Esophagus squamous epithelium (tissue), 5 donors: ENCODE results near the gene SHISAL1. TPM values are rescaled to one million over a fixed set of nuclear protein-coding genes. Genes with fewer than 3 reads are reported as not detected.

ENCODE experiments used
- DNase-seq: peaks from one replicate; lab custom pipeline; 2025; lab: John Stamatoyannopoulos, UW
- H3K27ac ChIP-seq, 4 donors: fragments of 200-600 bp; sonication (generic); one replicate each; pipeline ENCODE4 v1.5.1; 2016 to 2019; ENCODE audit warnings: mild to moderate bottlenecking in 1 of 4
- H3K27me3 ChIP-seq, 4 donors: fragments of 200-600 bp; sonication (generic); 1 replicate in 3 of 4; 2 replicates in 1 of 4; pipeline versions ENCODE4 v1.5.1 to v1.6.0; 2017 to 2021; ENCODE audit warnings: antibody characterized with exemption in 1 of 4
- H3K36me3 ChIP-seq, 3 donors: fragments of 200-600 bp; sonication (generic); one replicate each; pipeline ENCODE4 v1.5.1; 2016 to 2019
- H3K4me1 ChIP-seq, 3 donors: fragments of 200-600 bp; sonication (generic); one replicate each; pipeline ENCODE4 v1.5.1; 2017 to 2019
- H3K4me3 ChIP-seq, 4 donors: fragments of 200-600 bp; sonication (generic); 1 replicate in 3 of 4; 2 replicates in 1 of 4; pipeline ENCODE4 v1.5.1; 2016 to 2019; ENCODE audit warnings: mild to moderate bottlenecking in 2 of 4, moderate library complexity in 1 of 4
- H3K9me3 ChIP-seq, 3 donors: fragments of 200-600 bp; sonication (generic); one replicate each; pipeline ENCODE4 v1.5.1; 2016 to 2019
- CTCF ChIP-seq, 6 experiments: fragments of 450-650 bp in 4 of 6; fragments of 200-600 bp in 2 of 6; sonication (generic) in 2 of 6; IDR thresholded peaks; one replicate each; pipeline ENCODE4 v1.5.1; 2016 to 2019; ENCODE audit warnings: antibody characterized with exemption in 6 of 6, mild to moderate bottlenecking in 4 of 6, moderate library complexity in 4 of 6
- POLR2A ChIP-seq, 4 donors: fragments of 450-650 bp; IDR thresholded peaks; one replicate each; pipeline ENCODE4 v1.6.1; 2017; ENCODE audit warnings: antibody characterized with exemption in 4 of 4, mild to moderate bottlenecking in 4 of 4, moderate library complexity in 3 of 4
- WGBS, 2 donors: methylation state at CpG; one replicate each; pipeline ENCODE4 v1.1.5; 2018; 5-methylcytosine and 5-hydroxymethylcytosine counted together
- intact Hi-C: fragments of 100-400 bp; cut with DNase I; formaldehyde crosslinking; loops from one replicate; pipeline ENCODE4 v1.15.0; 2022
- total RNA-seq, 4 donors: library from RNA; depleted of rRNA; stranded (reverse); fragments of >200 nt; gene quantifications; one replicate each; pipeline ENCODE4 v1.1.0, GENCODE V29; 2016
- donor health status: DM: yes; HTN: yes; CAD: no.

Gene SHISAL1
- total RNA-seq, 4 donors from 2014 or later = 0.08 to 1.3 (median 0.31) TPM

GRCh38 chr22:44314425-44315067, 1.8 kb upstream of the SHISAL1 start:
- intact Hi-C loops = no loop called here
- H3K9me3 ChIP-seq = no peaks in the 10 kb centered on the region
- no peak overlapping the region for H3K4me3 ChIP-seq
- H3K36me3 ChIP-seq = no peaks in the 10 kb centered on the region
- no peak for DNase-seq
- WGBS, 2 donors = 83 to 88% methylated on average over 9 to 16 of the region's 17 CpGs
- TF ChIP-seq POLR2A (IDR thresholded peaks at IDR 0.05) = no peak
- peaks cover 0 to 100% (median 0%) of the 10 kb centered on the region in 4 donors for H3K27me3 ChIP-seq
- peaks cover 0 to 37% (median 30%) of the 10 kb centered on the region in 3 donors for H3K4me1 ChIP-seq
- no peak overlapping the region for H3K27ac ChIP-seq

- intact Hi-C loops = no loop called here
- no peak for DNase-seq
- WGBS, 2 donors = 84% methylated on average over 4 of the region's 16 CpGs; no CpG with 5 or more reads in 1 of the 2 donors
Measured at GRCh38 chr22:44313385-44314006, 745 bp upstream of the SHISAL1 start.

GRCh38 chr22:44311855-44312170, 938 bp downstream of the SHISAL1 start:
- peak overlapping the region in 2 of 4 donors; percentile 54 to 58 for H3K27ac ChIP-seq
- TF ChIP-seq POLR2A (IDR thresholded peaks at IDR 0.05) (no peak), CTCF (IDR thresholded peaks at IDR 0.05) (no peak)
- peaks cover 7 to 51% (median 49%) of the 10 kb centered on the region in 3 donors for H3K4me1 ChIP-seq
- no peak overlapping the region for H3K4me3 ChIP-seq
- no peaks in the 10 kb centered on the region for H3K36me3 ChIP-seq
- H3K27me3 ChIP-seq = peaks cover 0 to 97% (median 0%) of the 10 kb centered on the region in 4 donors
- DNase-seq = no peak
- no peaks in the 10 kb centered on the region for H3K9me3 ChIP-seq
- intact Hi-C loops = no loop called here
- 8 to 20% methylated on average over 3 of the region's 3 CpGs for WGBS, 2 donors

More at GRCh38 chr22:44313385-44314006, 745 bp upstream of the SHISAL1 start:
- Histone ChIP-seq H3K27ac (peak overlapping the region in 2 of 4 donors; percentile 54 to 58), H3K9me3 (no peaks in the 10 kb centered on the region), H3K4me3 (no peak overlapping the region), H3K4me1 (peaks cover 5 to 48% (median 40%) of the 10 kb centered on the region in 3 donors), H3K36me3 (no peaks in the 10 kb centered on the region), H3K27me3 (peaks cover 0 to 97% (median 0%) of the 10 kb centered on the region in 4 donors)
- TF ChIP-seq CTCF (IDR thresholded peaks at IDR 0.05) (no peak), POLR2A (IDR thresholded peaks at IDR 0.05) (no peak)

GRCh38 chr22:44311104-44311854, 1.5 kb downstream of the SHISAL1 start:
- 73 to 82% methylated on average over 6 of the region's 10 CpGs for WGBS, 2 donors
- peaks cover 7 to 49% (median 48%) of the 10 kb centered on the region in 3 donors for H3K4me1 ChIP-seq
- H3K4me3 ChIP-seq = no peak overlapping the region
- peak overlapping the region in 1 of 4 donors; percentile 54 for H3K27ac ChIP-seq
- peaks cover 0 to 97% (median 0%) of the 10 kb centered on the region in 4 donors for H3K27me3 ChIP-seq
- intact Hi-C loops = no loop called here
- no peaks in the 10 kb centered on the region for H3K36me3 ChIP-seq
- H3K9me3 ChIP-seq = no peaks in the 10 kb centered on the region
- no peak for DNase-seq
- TF ChIP-seq CTCF (IDR thresholded peaks at IDR 0.05) (no peak), POLR2A (IDR thresholded peaks at IDR 0.05) (no peak)

GRCh38 chr22:44309647-44310046, 3.1 kb downstream of the SHISAL1 start:
- intact Hi-C loops = no loop called here
- H3K9me3 ChIP-seq = no peaks in the 10 kb centered on the region
- WGBS, 2 donors = 13 to 52% methylated on average over 3 to 4 of the region's 9 CpGs
- TF ChIP-seq POLR2A (IDR thresholded peaks at IDR 0.05) (no peak), CTCF (IDR thresholded peaks at IDR 0.05) (no peak)
- peaks cover 0 to 97% (median 0%) of the 10 kb centered on the region in 4 donors for H3K27me3 ChIP-seq
- no peak for DNase-seq
- peak overlapping the region in 2 of 4 donors; percentile 64 to 83 for H3K27ac ChIP-seq
- H3K4me3 ChIP-seq = no peak overlapping the region
- no peaks in the 10 kb centered on the region for H3K36me3 ChIP-seq
- H3K4me1 ChIP-seq = peaks cover 7 to 58% (median 52%) of the 10 kb centered on the region in 3 donors
